ENCODE data around the gene NTPCR. TPM values are rescaled to one million over a fixed set of nuclear protein-coding genes. Genes with fewer than 3 reads are reported as not detected.
A peak's percentile ranks its signal among the peaks of the same experiment; 100 is the strongest.

The NTPCR gene
- total RNA-seq, 2 donors from 2014 or later: 40.9 to 53.0 TPM

DNA sequence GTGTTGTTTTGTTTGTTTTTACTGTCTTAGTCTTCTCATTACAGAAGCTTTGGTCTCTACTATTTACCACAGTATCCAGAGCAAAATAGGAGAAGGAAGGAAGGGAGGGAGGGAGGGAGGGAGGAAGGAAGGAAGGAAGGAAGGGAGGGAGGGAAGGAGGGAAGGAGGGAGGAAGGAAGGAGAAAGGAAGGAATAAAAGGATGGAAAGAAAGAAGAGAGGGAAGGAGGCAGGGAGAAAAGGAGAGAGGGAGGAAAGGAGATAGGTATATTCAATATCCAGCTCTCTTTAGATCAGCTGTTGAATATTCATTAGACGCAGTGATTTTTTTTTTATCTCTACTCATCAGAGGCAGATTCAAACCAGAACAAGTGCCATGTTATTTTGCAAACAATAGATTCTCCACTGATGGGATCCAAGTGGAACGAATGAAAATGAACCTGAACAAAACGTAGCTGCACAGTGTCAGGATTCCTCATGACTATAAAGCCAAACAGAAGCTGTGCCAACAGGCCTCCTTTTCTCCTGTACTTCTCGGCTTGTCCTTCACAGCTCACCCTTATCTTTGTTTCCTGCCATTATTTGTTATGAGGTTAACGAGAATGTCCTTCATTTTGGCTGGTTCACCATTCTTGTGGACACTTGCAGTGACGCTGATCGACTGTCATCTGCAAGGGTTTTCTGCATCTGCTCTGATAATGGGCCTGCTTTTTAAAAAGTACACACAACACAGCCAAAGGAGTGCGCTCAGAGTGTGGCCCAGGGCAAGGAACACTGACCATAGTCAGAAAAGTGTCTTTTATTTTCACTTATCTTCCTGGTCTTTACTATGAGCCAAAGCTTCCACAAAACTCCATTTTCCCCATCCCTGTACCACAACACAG lies 7.8 kb upstream of the NTPCR start:
- H3K9me3 Mint-ChIP-seq: peaks cover 4% of the 10 kb centered on the region
- no peaks in the 10 kb centered on the region for H3K36me3 Mint-ChIP-seq (ENCODE audit: low read depth)
- H3K4me1 Mint-ChIP-seq: peaks cover 16% of the 10 kb centered on the region
- ATAC-seq (replicated peaks): no peak
- peak overlapping the region; percentile 84 for H3K27ac Mint-ChIP-seq
- peak overlapping the region; percentile 67 for H3K4me3 Mint-ChIP-seq
- H3K27me3 Mint-ChIP-seq: peaks cover 7% of the 10 kb centered on the region

DNA sequence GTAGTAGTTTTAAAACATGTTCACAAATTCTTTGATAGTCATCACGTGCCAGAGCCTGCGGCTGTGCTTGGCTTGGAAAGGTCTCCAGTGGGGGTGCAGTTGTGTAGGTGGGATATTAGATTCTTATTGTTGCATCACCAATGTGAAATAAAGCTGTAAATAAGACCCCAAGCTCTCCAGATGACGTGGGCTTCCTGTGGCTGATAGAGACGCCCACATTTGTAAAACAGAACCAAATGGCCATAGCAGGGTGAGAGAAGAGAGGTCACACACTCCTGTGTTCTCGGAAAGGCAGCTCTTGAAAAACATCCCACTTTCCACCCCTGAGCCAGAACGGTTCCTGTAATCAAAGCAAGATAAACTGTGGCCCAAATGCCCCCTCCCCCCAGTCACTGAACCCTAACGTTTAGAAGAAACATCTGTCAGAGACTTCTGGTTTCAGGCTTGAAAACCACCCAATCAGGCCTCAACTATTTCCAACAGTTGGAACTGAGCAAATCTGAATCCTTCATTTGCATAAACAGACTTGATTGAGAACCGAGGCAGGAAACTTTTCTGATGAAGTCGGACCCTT lies 6.6 kb upstream of the NTPCR start:
- Mint-ChIP-seq H3K9me3 (peaks cover 4% of the 10 kb centered on the region), H3K27ac (peak overlapping the region; percentile 84), H3K36me3 (ENCODE audit: low read depth) (no peaks in the 10 kb centered on the region), H3K4me3 (peak overlapping the region; percentile 67), H3K4me1 (peaks cover 16% of the 10 kb centered on the region), H3K27me3 (peaks cover 3% of the 10 kb centered on the region)
- peak; percentile 78 for ATAC-seq (replicated peaks)

DNA sequence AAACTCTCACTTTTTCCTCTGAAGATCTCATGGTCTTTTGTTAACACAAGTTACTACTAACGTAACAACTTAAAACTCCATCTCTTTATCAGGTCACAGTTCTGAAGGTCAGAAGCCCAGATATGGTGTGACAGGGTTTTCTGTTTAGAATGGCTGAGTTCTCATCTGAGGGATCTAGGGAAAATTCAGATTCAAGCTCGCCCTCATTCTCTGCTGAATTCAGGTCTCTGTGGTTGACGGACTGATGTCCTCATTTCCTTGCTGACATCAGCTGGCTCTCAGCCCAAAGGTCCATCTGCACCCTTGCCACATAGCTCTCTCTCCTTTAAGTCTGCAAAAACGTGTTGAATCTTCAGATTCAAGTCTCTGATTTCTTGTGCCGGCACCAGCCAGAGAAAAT lies 6.1 kb upstream of the NTPCR start:
- Mint-ChIP-seq H3K27me3 (peaks cover 3% of the 10 kb centered on the region), H3K27ac (peak overlapping the region; percentile 84), H3K4me1 (peaks cover 16% of the 10 kb centered on the region), H3K4me3 (peak overlapping the region; percentile 67), H3K9me3 (peaks cover 4% of the 10 kb centered on the region), H3K36me3 (ENCODE audit: low read depth) (no peaks in the 10 kb centered on the region)
- ATAC-seq (replicated peaks): peak; percentile 60

DNA sequence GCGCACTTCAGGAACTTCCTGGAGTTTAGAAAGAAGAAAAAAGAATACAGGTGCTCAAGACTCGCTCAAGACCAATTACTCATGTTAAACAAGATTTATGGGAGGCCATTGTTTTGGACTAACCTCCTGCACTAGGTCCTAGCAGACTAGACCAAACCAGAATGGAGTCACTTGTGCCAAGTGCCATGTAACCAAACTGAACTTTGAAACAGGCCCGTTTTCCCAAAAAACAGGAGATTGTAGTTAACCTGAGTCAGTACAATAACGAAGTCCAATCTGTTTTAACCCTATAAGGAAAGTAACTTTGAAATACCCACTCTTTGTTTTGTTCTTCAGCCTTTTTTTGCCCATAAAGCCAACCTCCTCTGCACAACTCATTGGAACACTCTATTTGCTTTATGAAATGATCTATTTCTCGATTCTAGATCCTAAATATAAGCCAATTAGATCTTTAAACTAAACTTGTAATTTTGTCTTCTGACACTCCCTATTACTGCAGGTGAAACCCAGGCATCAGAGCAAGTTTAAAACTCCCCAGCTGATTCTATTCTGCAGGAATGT lies 695 bp upstream of the NTPCR start:
- peaks cover 22% of the 10 kb centered on the region for H3K4me1 Mint-ChIP-seq
- H3K36me3 Mint-ChIP-seq (ENCODE audit: low read depth): peaks cover 9% of the 10 kb centered on the region
- H3K27me3 Mint-ChIP-seq: no peaks in the 10 kb centered on the region
- no peaks in the 10 kb centered on the region for H3K9me3 Mint-ChIP-seq
- H3K4me3 Mint-ChIP-seq: peak overlapping the region; percentile 96
- H3K27ac Mint-ChIP-seq: peak overlapping the region; percentile 92
- ATAC-seq (replicated peaks): no peak

DNA sequence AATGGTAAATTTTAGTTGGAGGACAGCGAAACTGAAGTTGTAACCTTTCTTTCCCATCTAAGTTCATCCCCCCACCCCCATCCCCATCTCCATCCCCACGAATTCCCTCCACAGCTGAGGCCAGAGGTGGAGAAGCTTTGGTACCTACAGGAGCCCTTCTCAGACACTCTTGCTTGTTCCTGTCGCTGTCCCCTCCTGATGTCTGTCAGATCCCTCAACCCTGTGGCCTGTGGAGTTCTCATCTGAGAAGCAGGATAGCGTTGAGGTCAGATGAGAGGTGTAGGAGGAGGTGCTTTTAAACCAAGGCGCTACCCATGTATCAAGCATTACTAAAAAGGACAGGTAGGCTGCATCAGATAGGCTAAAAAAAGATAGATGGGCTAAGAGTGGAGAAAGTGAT lies 769 bp downstream of the NTPCR start:
- H3K9me3 Mint-ChIP-seq: no peaks in the 10 kb centered on the region
- no peaks in the 10 kb centered on the region for H3K27me3 Mint-ChIP-seq
- ATAC-seq (replicated peaks): peak; percentile 67
- H3K27ac Mint-ChIP-seq: peak overlapping the region; percentile 92
- peaks cover 21% of the 10 kb centered on the region for H3K4me1 Mint-ChIP-seq
- peak overlapping the region; percentile 96 for H3K4me3 Mint-ChIP-seq
- H3K36me3 Mint-ChIP-seq (ENCODE audit: low read depth): peaks cover 18% of the 10 kb centered on the region

DNA sequence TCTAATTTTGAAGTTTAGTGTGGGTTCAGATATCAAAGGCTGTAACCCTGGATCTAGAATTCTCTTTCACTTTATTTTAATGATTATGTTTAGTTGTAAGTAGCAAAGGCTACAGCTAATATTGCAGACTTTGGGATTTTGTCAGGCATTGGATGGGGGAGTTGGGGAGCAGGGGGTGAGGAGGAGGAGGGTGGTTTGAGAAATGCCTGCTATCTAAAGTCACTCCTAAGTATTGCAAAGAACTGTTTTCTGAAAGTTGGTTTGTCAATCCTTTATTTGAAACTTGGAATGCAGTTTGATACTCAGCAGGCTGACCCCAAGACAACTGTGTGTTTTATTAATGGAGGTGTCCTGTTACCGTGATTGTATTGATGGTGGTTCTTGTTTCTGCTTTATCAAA lies 1.2 kb downstream of the NTPCR start:
- Mint-ChIP-seq H3K27ac (peak overlapping the region; percentile 92), H3K4me3 (peak overlapping the region; percentile 96), H3K4me1 (peaks cover 21% of the 10 kb centered on the region), H3K36me3 (ENCODE audit: low read depth) (peaks cover 22% of the 10 kb centered on the region), H3K27me3 (no peaks in the 10 kb centered on the region), H3K9me3 (no peaks in the 10 kb centered on the region)
- no peak for ATAC-seq (replicated peaks)

DNA sequence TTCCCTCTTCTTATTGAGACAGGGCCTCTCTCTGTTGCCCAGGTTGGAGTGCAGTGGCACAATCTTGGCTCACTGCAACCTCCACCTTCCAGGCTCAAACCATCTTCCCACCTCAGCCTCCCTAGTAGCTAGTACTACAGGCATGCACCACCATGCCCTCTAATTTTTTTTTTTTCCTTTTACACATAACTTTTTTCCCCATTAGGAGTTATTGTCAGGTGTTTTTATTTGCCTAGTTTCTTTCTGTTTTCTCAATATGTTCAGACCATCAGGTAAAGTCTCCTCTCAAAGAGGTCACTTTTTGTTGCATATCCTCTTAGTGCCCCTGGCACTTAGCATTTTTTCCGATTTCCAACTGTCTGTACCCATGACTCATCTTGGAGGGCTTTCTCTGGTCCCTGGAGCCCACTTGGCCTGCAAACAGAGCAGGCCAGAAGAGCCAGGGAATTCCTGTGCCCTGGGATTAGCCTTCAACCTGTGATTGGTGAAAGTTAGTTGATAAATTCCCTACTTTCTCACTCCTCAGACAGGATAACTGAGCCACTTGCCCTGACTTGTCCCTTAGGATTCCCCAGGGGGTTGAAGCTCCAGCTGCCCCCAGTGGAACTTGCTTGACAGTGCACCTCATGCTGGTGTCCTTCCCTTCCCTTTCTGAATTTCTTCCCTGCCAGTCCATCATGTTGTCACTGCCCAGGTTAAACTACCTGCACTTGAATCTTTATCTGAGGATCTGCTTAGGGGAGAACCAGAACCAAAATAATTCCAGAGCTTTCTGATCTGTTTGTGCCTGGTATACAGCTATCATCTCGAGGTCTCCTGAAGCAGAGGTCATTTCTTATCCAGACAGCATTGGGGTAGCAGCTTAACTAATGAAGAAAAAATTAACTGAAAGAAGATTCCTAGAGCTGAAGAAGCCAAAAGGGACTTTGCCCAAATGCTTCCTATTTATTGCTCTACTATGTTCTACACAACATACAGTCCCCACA lies 2.4 kb downstream of the NTPCR start:
- Mint-ChIP-seq H3K4me3 (peak overlapping the region; percentile 96), H3K27me3 (no peaks in the 10 kb centered on the region), H3K36me3 (ENCODE audit: low read depth) (peaks cover 34% of the 10 kb centered on the region), H3K27ac (peak overlapping the region; percentile 61), H3K9me3 (no peaks in the 10 kb centered on the region), H3K4me1 (peaks cover 21% of the 10 kb centered on the region)
- no peak for ATAC-seq (replicated peaks)

DNA sequence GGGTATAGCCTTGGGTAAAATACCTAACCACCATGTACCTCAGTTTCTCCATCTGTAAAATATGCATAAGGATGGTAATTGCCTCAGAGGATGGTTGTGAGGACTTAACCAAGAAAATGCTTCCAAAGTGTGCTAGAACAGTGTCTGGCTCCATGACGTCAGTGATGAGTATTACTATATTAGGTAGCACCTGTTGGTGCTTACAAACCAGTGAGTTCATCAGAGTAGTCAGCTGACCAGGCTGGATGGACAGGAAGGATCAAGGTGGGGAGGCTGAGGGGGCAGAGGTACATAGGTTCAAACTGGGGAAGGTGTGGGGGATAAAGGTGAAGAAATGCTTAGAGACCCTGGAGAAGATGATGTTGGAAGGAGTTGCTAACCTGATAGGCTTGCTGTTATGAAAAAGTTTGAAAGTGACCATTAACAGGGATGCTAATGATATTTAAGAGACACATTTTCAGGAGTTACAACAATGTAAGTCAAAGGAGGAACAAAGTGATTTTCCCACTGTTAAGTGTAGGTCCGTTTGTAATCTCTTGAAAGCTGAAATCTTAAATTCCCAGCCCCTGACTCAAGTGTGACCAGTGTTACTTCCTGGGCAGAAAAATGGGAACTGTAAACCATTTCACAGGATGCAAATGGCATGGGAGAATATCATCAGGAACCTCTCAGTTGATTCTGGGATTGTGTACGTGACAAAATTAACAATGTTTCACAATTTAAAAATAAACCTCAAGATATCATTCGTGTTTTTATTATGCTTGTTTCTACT lies 4.4 kb downstream of the NTPCR start:
- ATAC-seq (replicated peaks): no peak
- Mint-ChIP-seq H3K27ac (no peak overlapping the region), H3K9me3 (no peaks in the 10 kb centered on the region), H3K4me1 (peaks cover 21% of the 10 kb centered on the region), H3K36me3 (ENCODE audit: low read depth) (peaks cover 54% of the 10 kb centered on the region), H3K4me3 (no peak overlapping the region), H3K27me3 (no peaks in the 10 kb centered on the region)

DNA sequence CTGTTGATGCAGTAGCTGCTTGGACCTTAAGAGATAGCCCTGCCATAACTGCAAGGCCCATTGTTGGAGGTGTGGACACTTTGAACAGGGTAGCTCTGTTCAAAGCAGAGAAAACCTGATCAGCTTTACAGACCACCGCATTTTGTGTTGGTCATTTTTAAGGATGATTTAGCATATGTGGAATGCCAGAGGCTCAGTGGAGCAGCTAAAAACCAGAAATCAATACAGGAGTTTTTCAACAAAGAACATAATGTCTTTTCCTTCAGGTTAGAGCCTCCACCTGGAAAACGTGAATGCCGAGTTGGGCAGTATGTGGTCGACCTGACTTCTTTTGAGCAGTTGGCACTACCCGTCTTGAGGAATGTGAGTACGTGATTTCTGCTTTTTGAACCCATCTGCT lies 5.7 kb downstream of the NTPCR start:
- H3K27me3 Mint-ChIP-seq: no peaks in the 10 kb centered on the region
- peaks cover 20% of the 10 kb centered on the region for H3K4me1 Mint-ChIP-seq
- no peak overlapping the region for H3K4me3 Mint-ChIP-seq
- H3K9me3 Mint-ChIP-seq: no peaks in the 10 kb centered on the region
- no peak overlapping the region for H3K27ac Mint-ChIP-seq
- H3K36me3 Mint-ChIP-seq (ENCODE audit: low read depth): peaks cover 66% of the 10 kb centered on the region
- ATAC-seq (replicated peaks): no peak

DNA sequence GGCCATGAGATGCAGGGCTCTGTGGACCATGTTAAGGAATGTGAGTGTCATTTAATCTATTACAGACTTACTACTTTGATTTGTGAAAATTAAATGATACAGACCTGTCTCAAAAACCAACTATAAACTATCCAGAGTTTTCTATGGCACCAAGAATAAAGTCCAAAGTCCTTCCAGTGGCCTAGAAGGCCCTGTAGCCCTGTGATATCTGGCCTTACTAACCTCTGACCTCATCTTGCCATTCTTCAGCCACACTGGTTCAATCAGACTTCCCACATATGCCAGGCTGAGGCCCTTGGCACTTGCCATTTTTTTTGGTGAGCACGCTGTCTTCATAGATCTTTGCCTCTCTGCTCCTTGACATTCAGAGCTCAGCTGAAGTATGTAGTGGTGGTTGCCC lies 7.7 kb downstream of the NTPCR start:
- Mint-ChIP-seq H3K4me1 (peaks cover 2% of the 10 kb centered on the region), H3K4me3 (no peak overlapping the region)
- no peak for ATAC-seq (replicated peaks)

DNA sequence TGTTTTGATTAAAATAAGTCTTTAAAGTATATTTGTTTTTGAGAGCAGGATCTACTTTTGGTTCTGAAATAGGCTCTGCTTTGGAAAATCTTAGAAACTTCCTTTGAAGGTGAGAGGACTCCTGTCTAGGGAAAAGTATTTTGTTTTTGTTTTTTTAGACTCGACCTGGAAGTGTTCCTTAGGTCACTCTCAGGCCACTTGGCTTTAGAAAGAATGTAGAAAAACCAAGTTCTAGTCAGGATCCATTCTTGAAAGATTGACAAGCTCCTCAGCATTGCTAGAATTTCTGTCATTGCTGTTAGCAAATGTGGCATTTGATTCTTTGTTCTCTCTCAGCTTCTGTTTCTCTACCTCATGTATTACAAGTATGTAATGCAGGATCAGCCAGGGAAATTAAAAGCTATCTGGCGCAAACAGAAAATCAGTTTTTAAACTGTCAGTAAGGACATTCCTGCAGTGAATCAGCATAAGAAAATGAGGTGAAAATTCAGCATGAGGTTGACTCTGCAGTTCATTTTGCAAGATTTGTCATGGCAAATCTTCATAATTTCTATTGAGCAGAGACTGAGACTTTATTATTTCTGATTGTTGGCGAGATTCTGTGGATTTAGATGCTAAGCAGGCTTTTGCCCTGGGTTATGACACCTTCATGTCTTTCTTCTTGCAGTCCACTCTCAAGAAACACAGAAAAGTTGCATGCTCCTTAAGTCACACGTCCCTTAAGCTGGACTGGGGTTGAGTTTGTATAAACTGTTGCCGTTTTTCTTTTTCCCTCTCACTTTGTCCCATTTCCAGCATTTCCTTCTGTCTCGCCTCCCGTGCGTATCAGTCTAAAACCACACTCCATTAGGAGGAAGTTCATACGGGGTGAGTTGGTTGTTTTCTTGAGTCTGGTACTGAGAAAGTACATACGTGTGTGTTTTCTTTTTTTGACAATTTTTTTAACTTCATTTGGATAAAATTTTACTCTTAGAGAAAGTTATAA lies 12.6 kb downstream of the NTPCR start:
- no peak overlapping the region for H3K4me3 Mint-ChIP-seq
- H3K27ac Mint-ChIP-seq: no peak overlapping the region
- H3K27me3 Mint-ChIP-seq: no peaks in the 10 kb centered on the region
- no peak for ATAC-seq (replicated peaks)
- peaks cover 89% of the 10 kb centered on the region for H3K36me3 Mint-ChIP-seq (ENCODE audit: low read depth)
- H3K4me1 Mint-ChIP-seq: no peaks in the 10 kb centered on the region
- H3K9me3 Mint-ChIP-seq: no peaks in the 10 kb centered on the region

More for the DNA sequence above, 7.7 kb downstream of the NTPCR start:
- H3K27me3 Mint-ChIP-seq: no peaks in the 10 kb centered on the region
- no peaks in the 10 kb centered on the region for H3K9me3 Mint-ChIP-seq
- no peak overlapping the region for H3K27ac Mint-ChIP-seq
- H3K36me3 Mint-ChIP-seq (ENCODE audit: low read depth): peaks cover 78% of the 10 kb centered on the region

DNA sequence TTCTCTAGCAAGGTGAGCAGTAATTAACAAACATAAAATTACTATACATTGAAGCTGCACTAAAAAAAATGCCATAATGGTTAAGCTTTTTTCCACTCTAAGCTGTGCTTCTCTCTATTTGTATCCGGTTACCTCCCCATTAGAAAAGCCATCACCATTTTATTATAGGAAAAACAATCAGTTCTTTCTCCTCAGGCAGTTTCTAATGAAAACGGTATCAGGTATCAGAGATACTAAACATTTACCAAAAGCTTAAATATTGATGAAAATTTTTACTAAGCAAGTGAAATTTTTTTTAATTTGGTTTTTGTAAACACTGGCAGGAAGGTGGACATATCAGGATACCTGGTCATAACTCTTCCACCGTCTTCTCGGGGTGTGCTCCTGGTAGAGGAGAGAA lies 14.2 kb downstream of the NTPCR start:
- H3K4me1 Mint-ChIP-seq: no peaks in the 10 kb centered on the region
- no peaks in the 10 kb centered on the region for H3K9me3 Mint-ChIP-seq
- peaks cover 89% of the 10 kb centered on the region for H3K36me3 Mint-ChIP-seq (ENCODE audit: low read depth)
- ATAC-seq (replicated peaks): no peak
- no peak overlapping the region for H3K27ac Mint-ChIP-seq
- H3K4me3 Mint-ChIP-seq: no peak overlapping the region
- H3K27me3 Mint-ChIP-seq: no peaks in the 10 kb centered on the region

Data from activated T-helper 17 cell treated with anti-CD3 and anti-CD28 coated beads, Interleukin-2, amount 50 U/mL, for 72 hours (primary cell).